Neural progenitor cell (in vitro differentiated cells): ENCODE data around the gene SUCO. TPM values are rescaled to one million over a fixed set of nuclear protein-coding genes. Genes with fewer than 3 reads are reported as not detected.
"Not testable (repeated sequence)": the region's sequence is repeated elsewhere in the genome, so short reads cannot be mapped to it uniquely, and the experiment has no call there.

Source experiments
- DNase-seq: peaks from one replicate; pipeline ENCODE4 v3.0.0-alpha.2; 2016; ENCODE audit warnings: low spot score
- H2AFZ ChIP-seq: fragments of 200-600 bp; sonication (generic); replicated peaks from 2 replicates; pipeline ENCODE4 v1.6.1; 2016; ENCODE audit warnings: antibody characterized with exemption
- H3F3A ChIP-seq: fragments of 200-600 bp; sonication (generic); 2 replicates; pipeline ENCODE4 v1.6.1; 2016; ENCODE audit warnings: antibody characterized with exemption, low read depth
- H3K27ac ChIP-seq: fragments of 200-600 bp; sonication (generic); 2 replicates; pipeline ENCODE4 v1.5.1; 2016; ENCODE audit warnings: mild to moderate bottlenecking
- H3K27me3 ChIP-seq: fragments of 200-600 bp; sonication (generic); 2 replicates; pipeline ENCODE4 v1.6.1; 2016; ENCODE audit warnings: mild to moderate bottlenecking, moderate library complexity
- H3K36me3 ChIP-seq: fragments of 200-600 bp; sonication (generic); 2 replicates; pipeline ENCODE4 v1.5.1; 2016
- H3K4me1 ChIP-seq: fragments of 200-600 bp; sonication (generic); 2 replicates; pipeline ENCODE4 v1.6.1; 2016; ENCODE audit warnings: mixed run types
- H3K4me2 ChIP-seq: fragments of 200-600 bp; sonication (generic); 2 replicates; pipeline ENCODE4 v1.6.1; 2016
- H3K4me3 ChIP-seq: fragments of 200-600 bp; sonication (generic); 2 replicates; pipeline ENCODE4 v1.5.1; 2016
- H3K79me2 ChIP-seq: fragments of 200-600 bp; sonication (generic); 2 replicates; pipeline ENCODE4 v1.6.1; 2016; ENCODE audit warnings: low read depth
- H3K9ac ChIP-seq: fragments of 200-600 bp; sonication (generic); 2 replicates; pipeline ENCODE4 v1.6.1; 2016
- H3K9me3 ChIP-seq: fragments of 200-600 bp; sonication (generic); 2 replicates; pipeline ENCODE4 v1.5.1; 2016; ENCODE audit warnings: low read depth
- H4K20me1 ChIP-seq: fragments of 200-600 bp; sonication (generic); 2 replicates; pipeline ENCODE4 v1.6.1; 2016; ENCODE audit warnings: low read depth
- H3K27ac Mint-ChIP-seq: 3 replicates; pipeline ENCODE4 v1.8.0; 2021; ENCODE audit warnings: mixed read lengths
- H3K27me3 Mint-ChIP-seq: 2 replicates; pipeline ENCODE4 v1.8.0; 2022; ENCODE audit warnings: low read depth, mild to moderate bottlenecking, inconsistent platforms, moderate library complexity, mixed read lengths; ENCODE audit not compliant: insufficient read depth
- H3K36me3 Mint-ChIP-seq: 3 replicates; pipeline ENCODE4 v1.8.0; 2021; ENCODE audit warnings: mixed read lengths
- H3K4me1 Mint-ChIP-seq: 3 replicates; pipeline ENCODE4 v1.8.0; 2021; ENCODE audit warnings: mixed read lengths
- H3K4me3 Mint-ChIP-seq: 3 replicates; pipeline ENCODE4 v1.8.0; 2021; ENCODE audit warnings: mild to moderate bottlenecking, moderate library complexity, mixed read lengths
- H3K9me3 Mint-ChIP-seq: 3 replicates; pipeline ENCODE4 v1.8.0; 2020; ENCODE audit warnings: mixed read lengths
- EZH2 ChIP-seq: fragments of 200-600 bp; sonication (generic); IDR thresholded peaks from 2 replicates; pipeline ENCODE4 v1.6.1; 2017; ENCODE audit warnings: antibody characterized with exemption, mild to moderate bottlenecking, moderate library complexity
- EZH2phosphoT487 ChIP-seq: fragments of 200-600 bp; sonication (generic); IDR thresholded peaks from 2 replicates; pipeline ENCODE4 v1.6.1; 2017; ENCODE audit warnings: antibody characterized with exemption
- total RNA-seq: library from RNA; depleted of rRNA; stranded (reverse); fragments of >200 nt; gene quantifications from 2 replicates; pipeline ENCODE4 v1.2.3, GENCODE V29; 2015; ENCODE audit warnings: low replicate concordance
- TF ChIP-seq, protein P1 (sequence below): fragments of 200-600 bp; sonication (generic); IDR thresholded peaks from 2 replicates; pipeline ENCODE4 v1.5.1; 2017; ENCODE audit warnings: antibody characterized with exemption, mild to moderate bottlenecking

SUCO gene
- total RNA-seq, 1 donor from 2014 or later = 109 TPM

DNA sequence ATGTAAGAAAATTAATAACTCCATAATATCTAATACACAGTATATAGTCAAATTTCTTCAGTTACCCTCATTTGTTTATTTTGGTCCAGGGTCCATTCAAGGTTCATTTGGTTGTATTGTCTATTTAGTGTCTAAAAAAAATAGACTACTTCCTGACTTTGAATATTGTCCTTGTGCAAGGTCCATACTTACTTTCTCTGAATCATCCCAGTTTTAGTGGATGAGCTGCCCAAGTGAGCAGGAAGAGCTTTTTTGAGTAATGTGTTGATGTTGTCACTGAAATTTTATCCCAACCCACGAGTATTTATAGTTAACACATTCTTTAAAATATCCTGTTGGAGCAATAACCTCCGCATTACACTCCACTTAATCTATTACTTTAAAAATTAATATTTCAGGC, 80.3 kb downstream of the SUCO start:
- H3F3A ChIP-seq = no peaks in the 10 kb centered on the region
- H3K4me1 Mint-ChIP-seq = no peaks in the 10 kb centered on the region

DNA sequence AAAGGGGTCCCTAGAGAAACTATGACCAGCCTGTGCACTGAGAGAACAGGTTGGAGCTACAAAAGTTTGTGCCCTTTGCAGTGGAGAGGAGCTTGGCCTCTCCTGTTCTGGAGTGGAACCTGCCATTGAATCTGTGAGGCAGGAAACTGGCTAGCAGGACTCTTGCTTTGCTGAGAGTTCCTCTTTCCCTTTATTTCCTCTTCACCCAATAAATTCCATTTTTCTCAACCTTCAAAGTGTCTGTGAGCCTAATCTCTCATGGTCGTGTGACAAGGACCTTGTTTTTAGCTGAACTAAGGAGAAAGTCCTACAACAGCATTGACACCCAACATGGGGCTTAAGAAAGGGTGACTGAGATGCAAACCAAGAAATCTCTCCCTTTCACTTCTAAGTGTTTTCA, 83.2 kb downstream of the SUCO start:
- Histone ChIP-seq H3K79me2 (no peaks in the 10 kb centered on the region), H3K9me3 (no peaks in the 10 kb centered on the region), H3K4me2 (no peak overlapping the region), H3K27ac (no peak overlapping the region), H3K4me1 (no peaks in the 10 kb centered on the region), H3K27me3 (no peaks in the 10 kb centered on the region), H3K36me3 (peaks cover 6% of the 10 kb centered on the region), H3F3A (no peaks in the 10 kb centered on the region), H3K9ac (no peak overlapping the region), H3K4me3 (no peak overlapping the region), H2AFZ (no peak overlapping the region), H4K20me1 (no peaks in the 10 kb centered on the region)
- Mint-ChIP-seq H3K27me3 (peaks cover 8% of the 10 kb centered on the region), H3K36me3 (peaks cover 9% of the 10 kb centered on the region), H3K4me1 (no peaks in the 10 kb centered on the region), H3K9me3 (peaks cover 18% of the 10 kb centered on the region), H3K4me3 (no peak overlapping the region), H3K27ac (no peak overlapping the region)
- DNase-seq = no peak
- TF ChIP-seq, protein P1, sequence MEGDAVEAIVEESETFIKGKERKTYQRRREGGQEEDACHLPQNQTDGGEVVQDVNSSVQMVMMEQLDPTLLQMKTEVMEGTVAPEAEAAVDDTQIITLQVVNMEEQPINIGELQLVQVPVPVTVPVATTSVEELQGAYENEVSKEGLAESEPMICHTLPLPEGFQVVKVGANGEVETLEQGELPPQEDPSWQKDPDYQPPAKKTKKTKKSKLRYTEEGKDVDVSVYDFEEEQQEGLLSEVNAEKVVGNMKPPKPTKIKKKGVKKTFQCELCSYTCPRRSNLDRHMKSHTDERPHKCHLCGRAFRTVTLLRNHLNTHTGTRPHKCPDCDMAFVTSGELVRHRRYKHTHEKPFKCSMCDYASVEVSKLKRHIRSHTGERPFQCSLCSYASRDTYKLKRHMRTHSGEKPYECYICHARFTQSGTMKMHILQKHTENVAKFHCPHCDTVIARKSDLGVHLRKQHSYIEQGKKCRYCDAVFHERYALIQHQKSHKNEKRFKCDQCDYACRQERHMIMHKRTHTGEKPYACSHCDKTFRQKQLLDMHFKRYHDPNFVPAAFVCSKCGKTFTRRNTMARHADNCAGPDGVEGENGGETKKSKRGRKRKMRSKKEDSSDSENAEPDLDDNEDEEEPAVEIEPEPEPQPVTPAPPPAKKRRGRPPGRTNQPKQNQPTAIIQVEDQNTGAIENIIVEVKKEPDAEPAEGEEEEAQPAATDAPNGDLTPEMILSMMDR = no peak
- TF ChIP-seq EZH2phosphoT487 (no peak), EZH2 (no peak)

More for the DNA sequence above, 80.3 kb downstream of the SUCO start:
- no peak overlapping the region for H3K9ac ChIP-seq
- peaks cover 22% of the 10 kb centered on the region for H3K36me3 Mint-ChIP-seq
- peaks cover 5% of the 10 kb centered on the region for H3K27me3 Mint-ChIP-seq
- H3K4me3 ChIP-seq = no peak overlapping the region
- H3K4me2 ChIP-seq = no peak overlapping the region
- H2AFZ ChIP-seq = no peak overlapping the region
- H3K9me3 ChIP-seq = no peaks in the 10 kb centered on the region
- H3K36me3 ChIP-seq = peaks cover 30% of the 10 kb centered on the region
- H3K4me3 Mint-ChIP-seq = no peak overlapping the region
- no peak overlapping the region for H3K27ac Mint-ChIP-seq
- no peaks in the 10 kb centered on the region for H3K4me1 ChIP-seq
- H3K27ac ChIP-seq = no peak overlapping the region
- no peaks in the 10 kb centered on the region for H4K20me1 ChIP-seq
- peaks cover 2% of the 10 kb centered on the region for H3K9me3 Mint-ChIP-seq
- no peaks in the 10 kb centered on the region for H3K79me2 ChIP-seq
- TF ChIP-seq EZH2 (no peak), EZH2phosphoT487 (no peak)
- TF ChIP-seq, protein P1 = no peak
- no peaks in the 10 kb centered on the region for H3K27me3 ChIP-seq
- no peak for DNase-seq

DNA sequence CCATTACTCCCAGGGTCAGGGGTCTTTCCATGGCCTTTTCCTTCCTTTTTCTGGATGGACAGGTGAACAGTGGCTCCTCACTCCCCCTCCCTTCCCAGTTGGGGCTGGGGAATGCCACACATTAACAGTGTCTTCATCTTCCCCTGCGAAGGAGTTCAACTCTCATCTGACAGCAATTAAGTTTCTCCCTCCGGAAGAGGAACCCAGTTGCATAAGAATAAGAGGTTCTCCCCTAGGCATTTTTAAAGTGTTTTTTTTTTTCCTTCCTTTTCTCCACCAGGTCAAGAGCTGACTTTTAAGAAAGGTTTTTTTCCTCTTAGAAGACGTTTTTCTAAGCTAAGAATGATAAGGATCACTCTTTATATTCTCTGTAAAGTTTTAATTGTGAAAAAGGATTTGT, 83.7 kb downstream of the SUCO start:
- Histone ChIP-seq H3K36me3 (peaks cover 2% of the 10 kb centered on the region), H3F3A (no peaks in the 10 kb centered on the region), H3K27ac (no peak overlapping the region), H3K4me1 (no peaks in the 10 kb centered on the region), H3K9me3 (no peaks in the 10 kb centered on the region), H3K4me3 (no peak overlapping the region), H3K27me3 (no peaks in the 10 kb centered on the region), H3K9ac (no peak overlapping the region), H4K20me1 (no peaks in the 10 kb centered on the region), H2AFZ (no peak overlapping the region), H3K4me2 (no peak overlapping the region), H3K79me2 (no peaks in the 10 kb centered on the region)
- Mint-ChIP-seq H3K9me3 (peaks cover 21% of the 10 kb centered on the region), H3K27ac (no peak overlapping the region), H3K36me3 (peaks cover 5% of the 10 kb centered on the region), H3K4me3 (no peak overlapping the region), H3K4me1 (no peaks in the 10 kb centered on the region), H3K27me3 (peaks cover 8% of the 10 kb centered on the region)
- no peak for DNase-seq
- TF ChIP-seq EZH2 (no peak), EZH2phosphoT487 (no peak)
- TF ChIP-seq, protein P1 = no peak

DNA sequence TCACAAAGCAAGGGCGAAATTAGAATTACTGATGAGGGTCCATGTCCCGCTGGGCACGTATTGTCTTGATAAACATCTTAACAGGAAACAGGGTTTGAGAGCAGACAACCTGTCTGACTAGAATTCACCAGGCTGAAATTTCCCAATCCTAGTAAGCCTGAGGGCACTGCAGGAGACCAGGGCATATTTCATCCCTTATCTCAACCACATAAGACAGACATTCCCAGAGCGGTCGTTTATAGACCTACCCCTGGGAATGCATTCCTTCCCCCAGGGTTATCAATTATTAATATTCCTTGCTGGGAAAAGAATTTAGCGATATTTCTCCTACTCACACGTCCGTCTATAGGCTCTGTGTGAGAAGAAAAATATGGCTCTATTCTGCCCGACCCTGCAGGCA, 87.7 kb downstream of the SUCO start:
- H3K9me3 Mint-ChIP-seq = peaks cover 24% of the 10 kb centered on the region
- H3F3A ChIP-seq, H3K4me2 ChIP-seq, H3K79me2 ChIP-seq, H3K27ac ChIP-seq, H3K27me3 ChIP-seq, H3K9ac ChIP-seq, H4K20me1 ChIP-seq, H3K4me1 Mint-ChIP-seq, H2AFZ ChIP-seq, H3K4me3 ChIP-seq, H3K27me3 Mint-ChIP-seq, H3K36me3 Mint-ChIP-seq, H3K9me3 ChIP-seq, H3K4me1 ChIP-seq, H3K4me3 Mint-ChIP-seq, H3K27ac Mint-ChIP-seq, H3K36me3 ChIP-seq, DNase-seq: not testable (repeated sequence)
